ENCODE measurements around the gene AIMP1.

Gene AIMP1

GRCh38 chr4:106284227-106284626 lies 32.1 kb upstream of the AIMP1 start:
- Histone ChIP-seq H3K27me3 (no peaks in the 10 kb centered on the region), H3K36me3 (no peaks in the 10 kb centered on the region), H3K9me3 (no peaks in the 10 kb centered on the region), H3K4me1 (no peaks in the 10 kb centered on the region), H3K4me3 (ENCODE audit: low read depth, low read length) (no peak overlapping the region)
- no peak for DNase-seq
- TF ChIP-seq CTCF (IDR thresholded peaks at IDR 0.05; ENCODE audit: low read depth, low read length), result no peak

GRCh38 chr4:106286611-106287010 lies 29.7 kb upstream of the AIMP1 start:
- H3K4me1 ChIP-seq, result no peaks in the 10 kb centered on the region; the same call in 1 of the 2 replicates
- no peak overlapping the region for H3K4me3 ChIP-seq (ENCODE audit: low read depth, low read length)
- H3K9me3 ChIP-seq, result no peaks in the 10 kb centered on the region
- H3K36me3 ChIP-seq, result peaks cover 4% of the 10 kb centered on the region; the same call in 1 of the 2 replicates
- no peak for DNase-seq
- H3K27me3 ChIP-seq, result no peaks in the 10 kb centered on the region
- TF ChIP-seq CTCF (IDR thresholded peaks at IDR 0.05; ENCODE audit: low read depth, low read length), result no peak

GRCh38 chr4:106287353-106287969 lies 28.9 kb upstream of the AIMP1 start:
- Histone ChIP-seq H3K9me3 (no peaks in the 10 kb centered on the region), H3K36me3 (peaks cover 9% of the 10 kb centered on the region; the same call in 1 of the 2 replicates), H3K4me1 (no peaks in the 10 kb centered on the region; the same call in 1 of the 2 replicates), H3K27me3 (no peaks in the 10 kb centered on the region), H3K4me3 (ENCODE audit: low read depth, low read length) (no peak overlapping the region)
- no peak for TF ChIP-seq CTCF (IDR thresholded peaks at IDR 0.05; ENCODE audit: low read depth, low read length)
- no peak for DNase-seq

- no peak overlapping the region for H3K4me3 ChIP-seq (ENCODE audit: low read depth, low read length)
- H3K4me1 ChIP-seq, result no peaks in the 10 kb centered on the region; the same call in 1 of the 2 replicates
- no peaks in the 10 kb centered on the region for H3K9me3 ChIP-seq
- TF ChIP-seq CTCF (IDR thresholded peaks at IDR 0.05; ENCODE audit: low read depth, low read length), result no peak
- H3K36me3 ChIP-seq, result peaks cover 10% of the 10 kb centered on the region
- no peak for DNase-seq
- H3K27me3 ChIP-seq, result no peaks in the 10 kb centered on the region
Observed at GRCh38 chr4:106289737-106290136, 26.6 kb upstream of the AIMP1 start.

- no peaks in the 10 kb centered on the region; the same call in 1 of the 2 replicates for H3K4me1 ChIP-seq
- H3K27me3 ChIP-seq, result no peaks in the 10 kb centered on the region
- TF ChIP-seq CTCF (IDR thresholded peaks at IDR 0.05; ENCODE audit: low read depth, low read length), result no peak
- no peaks in the 10 kb centered on the region for H3K9me3 ChIP-seq
- DNase-seq, result no peak
- peaks cover 12% of the 10 kb centered on the region for H3K36me3 ChIP-seq
- no peak overlapping the region for H3K4me3 ChIP-seq (ENCODE audit: low read depth, low read length)
Observed at GRCh38 chr4:106291678-106292077, 24.7 kb upstream of the AIMP1 start.

GRCh38 chr4:106294062-106294461 lies 22.3 kb upstream of the AIMP1 start:
- no peak for DNase-seq
- H3K27me3 ChIP-seq, result no peaks in the 10 kb centered on the region
- peaks cover 12% of the 10 kb centered on the region for H3K36me3 ChIP-seq
- H3K4me3 ChIP-seq (ENCODE audit: low read depth, low read length), result no peak overlapping the region
- no peak for TF ChIP-seq CTCF (IDR thresholded peaks at IDR 0.05; ENCODE audit: low read depth, low read length)
- no peaks in the 10 kb centered on the region; the same call in 1 of the 2 replicates for H3K4me1 ChIP-seq
- no peaks in the 10 kb centered on the region for H3K9me3 ChIP-seq

Data from BE2C (cell line).